OCI-LY7 (cell line): ENCODE results near the gene UBE4A. TPM values are rescaled to one million over a fixed set of nuclear protein-coding genes. Genes with fewer than 3 reads are reported as not detected.
A peak's percentile ranks its signal among the peaks of the same experiment; 100 is the strongest.

ENCODE experiments used
- BruUV-seq: library from RNA; stranded (reverse); fragments of 400-500 nt; replicated peaks from 2 replicates; lab custom pipeline; 2021; lab: Mats Ljungman, UMichigan
- CTCF ChIA-PET: fragments of 300-600 bp; sonication (Branson Sonifier 250); formaldehyde crosslinking; loops from one replicate; lab custom pipeline; 2022; ENCODE audit warnings: antibody characterized with exemption; ENCODE audit not compliant: unreplicated experiment; lab: Charles Lee
- POLR2A ChIA-PET: fragments of 300-600 bp; sonication (Branson Sonifier 250); formaldehyde crosslinking; loops from one replicate; lab custom pipeline; 2022; ENCODE audit warnings: antibody characterized with exemption; lab: Charles Lee
- DNase-seq: peaks from one replicate; pipeline ENCODE4 v3.0.0-alpha.2; 2015; ENCODE audit warnings: low spot score
- H2AFZ ChIP-seq: fragments of 200-600 bp; sonication (generic), shearing (Covaris generic); 2 replicates; pipeline ENCODE4 v1.6.1; 2014; ENCODE audit warnings: mild to moderate bottlenecking, antibody characterized with exemption, low read length, moderate library complexity
- H3K27ac ChIP-seq: fragments of 200-600 bp; sonication (generic); 2 replicates; pipeline ENCODE4 v1.5.1; 2014; ENCODE audit warnings: mixed run types, low read depth, mild to moderate bottlenecking, moderate library complexity, low read length, inconsistent platforms; ENCODE audit not compliant: poor library complexity, severe bottlenecking
- H3K36me3 ChIP-seq: fragments of 200-600 bp; sonication (generic); 2 replicates; pipeline ENCODE4 v1.6.1; 2014; ENCODE audit warnings: mild to moderate bottlenecking, antibody characterized with exemption, low read length, moderate library complexity, mixed read lengths; ENCODE audit not compliant: insufficient read depth
- H3K4me1 ChIP-seq: fragments of 200-600 bp; sonication (generic); 2 replicates; pipeline ENCODE4 v1.5.1; 2014; ENCODE audit warnings: mild to moderate bottlenecking, low read length; ENCODE audit not compliant: insufficient read depth, poor library complexity, severe bottlenecking
- H3K4me2 ChIP-seq: fragments of 200-600 bp; sonication (generic); 2 replicates; pipeline ENCODE4 v1.6.1; 2014; ENCODE audit warnings: mild to moderate bottlenecking, low read length
- H3K4me3 ChIP-seq: fragments of 200-600 bp; sonication (generic); 2 replicates; pipeline ENCODE4 v1.5.1; 2014; ENCODE audit warnings: mild to moderate bottlenecking, low read depth, low read length; ENCODE audit not compliant: poor library complexity, severe bottlenecking
- H3K79me2 ChIP-seq: fragments of 200-600 bp; sonication (generic); 2 replicates; pipeline ENCODE4 v1.6.1; 2016; ENCODE audit warnings: low read depth, mild to moderate bottlenecking, low read length, moderate library complexity, mixed read lengths; ENCODE audit not compliant: insufficient read depth
- H3K9me2 ChIP-seq: fragments of 200-600 bp; sonication (generic); 2 replicates; pipeline ENCODE4 v1.6.1; 2016; ENCODE audit warnings: mild to moderate bottlenecking, low read length, mixed read lengths; ENCODE audit not compliant: insufficient read depth
- H3K9me3 ChIP-seq: fragments of 200-600 bp; sonication (generic); 2 replicates; pipeline ENCODE4 v1.6.1; 2014; ENCODE audit warnings: mild to moderate bottlenecking, mixed run types, low read length, mixed read lengths
- H4K20me1 ChIP-seq: fragments of 200-600 bp; sonication (generic); 2 replicates; pipeline ENCODE4 v1.6.1; 2014; ENCODE audit warnings: mild to moderate bottlenecking, antibody characterized with exemption, low read length, moderate library complexity, mixed read lengths; ENCODE audit not compliant: insufficient read depth
- CTCF ChIP-seq: fragments of 200-600 bp; sonication (generic); conservative IDR thresholded peaks from 2 replicates; pipeline ENCODE4 v1.5.1; 2014; ENCODE audit warnings: mild to moderate bottlenecking, antibody characterized with exemption, low read length, moderate library complexity, mixed read lengths
- EZH2phosphoT487 ChIP-seq: fragments of 200-600 bp; sonication (generic); IDR thresholded peaks from 2 replicates; pipeline ENCODE4 v1.6.1; 2018; ENCODE audit warnings: low read depth, borderline replicate concordance, mild to moderate bottlenecking, mixed run types, antibody characterized with exemption, low read length, moderate library complexity, mixed read lengths
- intact Hi-C: fragments of 100-400 bp; cut with micrococcal nuclease; formaldehyde crosslinking; loops from one replicate; pipeline ENCODE4 v1.10.0; 2022; ENCODE audit not compliant: unreplicated experiment
- total RNA-seq, 2 experiments: library from RNA; depleted of rRNA in 1 of 2; stranded (reverse); fragments of >200 nt in 1 of 2; shearing (Covaris generic) in 1 of 2; gene quantifications; 2 replicates each; pipeline ENCODE4 v1.2.3, GENCODE V29; 2014 to 2022

UBE4A gene
- total RNA-seq, 2 experiments from 2014 or later = 28.0 to 38.4 TPM

- Histone ChIP-seq H3K36me3 (peaks cover 4% of the 10 kb centered on the region; the same call in 1 of the 2 replicates), H3K9me3 (no peaks in the 10 kb centered on the region), H2AFZ (peak overlapping the region; percentile 72; the same call in 1 of the 2 replicates), H3K9me2 (no peaks in the 10 kb centered on the region), H3K4me1 (peaks cover 20% of the 10 kb centered on the region), H4K20me1 (peaks cover 7% of the 10 kb centered on the region; the same call in 1 of the 2 replicates), H3K79me2 (peaks cover 26% of the 10 kb centered on the region), H3K27ac (peak overlapping the region; percentile 93), H3K4me2 (peak overlapping the region; percentile 95), H3K4me3 (peak overlapping the region; percentile 87)
- POLR2A ChIA-PET = interaction anchor here (0.5 to 1.1 kb wide), 4 partner anchors 24 to 1204 kb away, joined by 3 to 5 read pairs (median 3); no protein-coding TSS in a partner anchor
- no TSS peak for BruUV-seq
- CTCF ChIA-PET = no interaction called here
- TF ChIP-seq EZH2phosphoT487 = no peak
- TF ChIP-seq CTCF = no peak; the same call in 1 of the 2 replicates
- intact Hi-C loops = loop anchor here (1.0 kb wide), 1 partner anchor 54 kb away; no protein-coding TSS in a partner anchor
- DNase-seq = peak; percentile 85
Measured at GRCh38 chr11:118434123-118434552, 74.7 kb downstream of the UBE4A start.

DNA sequence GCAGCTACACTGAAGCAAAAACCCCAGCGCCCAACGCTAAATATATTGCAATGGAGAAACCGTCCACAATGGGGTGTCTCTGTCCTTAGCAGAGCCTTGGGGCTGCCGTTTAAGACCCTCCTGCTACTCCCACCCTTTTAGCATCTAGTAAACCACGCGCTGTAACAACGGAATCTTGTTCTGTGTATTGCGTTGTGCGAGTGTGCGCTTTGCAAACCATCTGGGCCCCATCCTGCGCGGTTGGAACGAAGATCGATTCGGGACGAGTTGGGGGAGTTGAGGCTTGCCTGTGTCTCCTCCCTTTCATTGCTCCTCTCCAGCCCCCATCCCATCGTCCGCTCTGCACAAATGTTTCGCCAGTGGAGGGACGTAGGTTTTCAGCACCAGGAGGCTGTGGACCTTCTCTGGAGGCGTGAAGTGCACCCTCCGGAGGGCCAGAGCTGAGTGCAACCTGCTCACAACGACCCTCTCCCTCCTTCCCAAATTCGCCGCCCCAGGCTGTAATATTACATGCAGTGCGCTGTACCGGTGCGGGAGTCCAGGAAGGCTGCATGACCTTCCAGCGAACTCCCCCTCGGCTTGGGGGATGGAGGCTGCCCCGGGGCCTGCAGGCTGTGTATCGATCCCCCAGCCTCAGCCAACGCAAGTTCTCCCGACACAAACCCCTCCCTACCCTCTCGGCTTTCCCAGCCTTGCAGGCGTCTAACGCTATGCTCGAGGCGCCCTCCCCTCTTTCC lies 75.3 kb downstream of the UBE4A start:
- peak overlapping the region; percentile 72 for H2AFZ ChIP-seq
- peak overlapping the region; percentile 93 for H3K27ac ChIP-seq
- H3K4me2 ChIP-seq = peak overlapping the region; percentile 95
- ChIA-PET POLR2A (interaction anchor here (0.5 to 1.8 kb wide), 10 partner anchors 8 to 1204 kb away, joined by 3 to 14 read pairs (median 4); partner anchors contain the start of gene ARCN1), CTCF (interaction anchor here (0.6 kb wide), 1 partner anchor 587 kb away, joined by 3 read pairs; no protein-coding TSS in a partner anchor)
- peaks cover 26% of the 10 kb centered on the region for H3K4me1 ChIP-seq
- H3K9me3 ChIP-seq = no peaks in the 10 kb centered on the region
- H3K4me3 ChIP-seq = peak overlapping the region; percentile 87
- peaks cover 10% of the 10 kb centered on the region; the same call in 1 of the 2 replicates for H3K36me3 ChIP-seq
- TF ChIP-seq CTCF (peak; percentile 38), EZH2phosphoT487 (no peak)
- peak; percentile 59 for DNase-seq
- peaks cover 13% of the 10 kb centered on the region; the same call in 1 of the 2 replicates for H4K20me1 ChIP-seq
- intact Hi-C loops = loop anchor here (1.0 to 5.0 kb wide), 5 partner anchors 33 to 427 kb away; partner anchors contain the start of genes ARCN1 and ATP5MG
- BruUV-seq = no TSS peak
- H3K9me2 ChIP-seq = no peaks in the 10 kb centered on the region
- H3K79me2 ChIP-seq = peaks cover 32% of the 10 kb centered on the region
